Measurements from ENCODE around the gene VMO1.

The VMO1 gene

DNA sequence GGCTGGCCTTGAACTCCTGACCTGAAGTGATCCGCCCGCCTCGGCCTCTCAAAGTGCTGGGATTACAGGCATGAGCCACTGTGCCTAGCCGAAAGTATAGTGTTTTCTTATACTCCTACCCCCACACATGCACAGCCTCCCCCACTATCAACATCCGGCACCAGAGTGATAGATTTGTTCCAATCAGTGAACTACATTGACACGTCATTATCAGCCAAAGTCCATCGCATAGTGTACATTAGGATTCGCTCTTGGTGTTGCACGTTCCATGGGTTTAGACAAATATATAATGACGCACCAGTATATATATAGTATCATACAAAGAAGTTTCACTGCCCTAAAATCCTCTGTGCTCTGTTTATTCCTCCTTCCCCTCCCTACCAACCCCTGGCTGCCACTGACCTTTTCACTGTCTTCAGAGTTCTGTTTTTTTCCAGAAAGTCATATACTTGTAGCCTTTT is 26.4 kb downstream of the VMO1 start:
- TF ChIP-seq, protein P1, sequence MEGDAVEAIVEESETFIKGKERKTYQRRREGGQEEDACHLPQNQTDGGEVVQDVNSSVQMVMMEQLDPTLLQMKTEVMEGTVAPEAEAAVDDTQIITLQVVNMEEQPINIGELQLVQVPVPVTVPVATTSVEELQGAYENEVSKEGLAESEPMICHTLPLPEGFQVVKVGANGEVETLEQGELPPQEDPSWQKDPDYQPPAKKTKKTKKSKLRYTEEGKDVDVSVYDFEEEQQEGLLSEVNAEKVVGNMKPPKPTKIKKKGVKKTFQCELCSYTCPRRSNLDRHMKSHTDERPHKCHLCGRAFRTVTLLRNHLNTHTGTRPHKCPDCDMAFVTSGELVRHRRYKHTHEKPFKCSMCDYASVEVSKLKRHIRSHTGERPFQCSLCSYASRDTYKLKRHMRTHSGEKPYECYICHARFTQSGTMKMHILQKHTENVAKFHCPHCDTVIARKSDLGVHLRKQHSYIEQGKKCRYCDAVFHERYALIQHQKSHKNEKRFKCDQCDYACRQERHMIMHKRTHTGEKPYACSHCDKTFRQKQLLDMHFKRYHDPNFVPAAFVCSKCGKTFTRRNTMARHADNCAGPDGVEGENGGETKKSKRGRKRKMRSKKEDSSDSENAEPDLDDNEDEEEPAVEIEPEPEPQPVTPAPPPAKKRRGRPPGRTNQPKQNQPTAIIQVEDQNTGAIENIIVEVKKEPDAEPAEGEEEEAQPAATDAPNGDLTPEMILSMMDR (IDR thresholded peaks at IDR 0.05; ENCODE audit: low read depth, low read length): no peak
- no peak overlapping the region for H3K4me3 ChIP-seq (ENCODE audit: low read depth, low read length)

DNA sequence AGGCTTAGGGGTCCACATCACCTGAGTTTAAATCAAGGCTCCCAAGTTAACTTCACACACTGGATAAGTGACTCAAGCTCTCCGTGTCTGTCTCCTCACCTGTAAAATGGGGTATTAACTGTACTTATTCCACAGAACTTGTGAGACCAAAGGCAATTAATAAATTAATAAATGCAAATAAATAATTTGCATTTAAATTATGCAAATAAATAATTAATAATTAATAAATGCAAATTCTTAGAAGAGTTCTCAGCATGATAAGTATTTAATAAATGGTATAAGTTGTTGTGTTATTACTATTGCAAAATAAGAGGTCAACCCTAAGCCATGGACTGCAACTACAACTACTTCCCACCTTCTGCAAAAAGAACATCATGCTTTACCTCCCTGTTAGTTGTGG is 32.8 kb downstream of the VMO1 start:
- TF ChIP-seq, protein P1 (IDR thresholded peaks at IDR 0.05; ENCODE audit: low read depth, low read length): no peak
- H3K4me3 ChIP-seq (ENCODE audit: low read depth, low read length): no peak overlapping the region

DNA sequence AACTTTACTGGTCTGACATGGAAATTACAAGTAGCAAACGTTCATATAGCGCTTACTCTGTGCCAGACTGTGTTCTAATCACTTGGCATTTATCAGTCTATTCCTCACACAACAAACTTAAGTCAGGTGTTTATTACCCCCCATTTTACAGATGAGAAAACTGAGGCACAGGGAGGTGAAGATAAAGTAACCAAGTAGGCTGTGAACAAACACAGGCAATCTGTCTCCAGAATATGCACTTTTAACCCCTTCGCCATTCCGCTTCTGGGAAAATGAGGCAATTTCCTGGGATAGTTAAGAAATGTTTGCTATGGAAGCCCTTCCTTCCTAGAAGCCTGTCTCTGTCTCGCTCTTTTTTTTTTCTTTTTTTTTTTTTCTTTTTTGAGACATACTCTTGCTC is 34.2 kb downstream of the VMO1 start:
- TF ChIP-seq, protein P1 (IDR thresholded peaks at IDR 0.05; ENCODE audit: low read depth, low read length): no peak
- no peak overlapping the region for H3K4me3 ChIP-seq (ENCODE audit: low read depth, low read length)

DNA sequence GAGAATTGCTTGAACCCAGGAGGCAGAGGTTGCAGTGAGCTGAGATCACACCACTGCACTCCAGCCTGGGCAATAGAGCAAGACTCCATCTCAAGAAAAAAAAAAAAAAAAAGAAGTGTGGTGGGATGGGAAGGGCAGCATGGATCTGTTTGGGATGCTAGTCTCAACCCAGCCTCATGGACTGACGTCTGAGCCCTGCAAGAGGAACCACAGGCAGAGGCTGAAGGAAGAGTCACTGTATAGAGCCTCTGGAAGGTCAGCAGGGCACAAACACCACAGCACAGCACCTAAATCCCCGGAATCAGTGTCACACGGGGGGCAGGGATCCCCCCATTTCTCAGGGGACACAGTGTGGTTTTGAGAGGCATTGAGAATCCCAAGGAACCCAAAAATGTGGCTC is 35.6 kb downstream of the VMO1 start:
- TF ChIP-seq, protein P1 (IDR thresholded peaks at IDR 0.05; ENCODE audit: low read depth, low read length): no peak
- no peak overlapping the region for H3K4me3 ChIP-seq (ENCODE audit: low read depth, low read length)

DNA sequence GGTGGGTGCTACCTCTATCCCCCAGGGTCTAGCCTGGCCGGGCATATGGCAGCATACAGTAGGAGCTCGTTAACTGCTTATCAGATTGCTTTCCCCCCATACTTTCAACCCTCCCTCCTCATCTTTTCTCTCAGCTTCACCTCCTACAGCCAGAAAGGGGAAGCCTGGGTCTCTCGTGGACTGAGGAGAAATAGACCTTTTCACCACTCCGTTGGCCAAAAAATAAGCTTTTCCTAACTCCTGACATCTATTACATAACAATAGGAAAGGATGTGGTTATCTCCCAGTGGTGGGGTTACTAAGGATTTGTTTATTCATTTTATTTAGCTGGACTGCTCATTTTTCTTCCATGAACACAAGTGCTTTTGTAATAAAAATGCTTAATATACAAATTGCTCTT is 37.5 kb downstream of the VMO1 start:
- no peak overlapping the region for H3K4me3 ChIP-seq (ENCODE audit: low read depth, low read length)
- TF ChIP-seq, protein P1 (IDR thresholded peaks at IDR 0.05; ENCODE audit: low read depth, low read length): no peak

DNA sequence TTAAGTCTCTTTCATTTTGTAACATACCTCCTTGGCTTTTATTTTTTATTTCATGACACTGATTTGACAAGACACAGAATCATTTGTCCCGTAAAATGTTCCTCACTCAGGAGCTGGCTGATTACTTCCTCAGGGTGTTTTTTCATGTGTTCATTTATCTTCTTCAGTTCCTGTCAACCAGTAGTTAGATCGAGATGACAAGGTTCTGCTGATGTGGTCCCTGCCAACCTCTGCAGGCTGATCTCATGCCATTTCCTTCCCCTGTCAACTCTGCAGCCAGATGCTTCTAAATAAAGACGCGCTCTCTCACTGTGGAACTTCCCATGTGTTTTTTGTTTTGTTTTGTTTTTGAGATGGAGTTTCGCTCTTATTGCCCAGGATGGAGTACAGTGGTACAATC is 38.3 kb downstream of the VMO1 start:
- H3K4me3 ChIP-seq (ENCODE audit: low read depth, low read length): no peak overlapping the region
- TF ChIP-seq, protein P1 (IDR thresholded peaks at IDR 0.05; ENCODE audit: low read depth, low read length): no peak

DNA sequence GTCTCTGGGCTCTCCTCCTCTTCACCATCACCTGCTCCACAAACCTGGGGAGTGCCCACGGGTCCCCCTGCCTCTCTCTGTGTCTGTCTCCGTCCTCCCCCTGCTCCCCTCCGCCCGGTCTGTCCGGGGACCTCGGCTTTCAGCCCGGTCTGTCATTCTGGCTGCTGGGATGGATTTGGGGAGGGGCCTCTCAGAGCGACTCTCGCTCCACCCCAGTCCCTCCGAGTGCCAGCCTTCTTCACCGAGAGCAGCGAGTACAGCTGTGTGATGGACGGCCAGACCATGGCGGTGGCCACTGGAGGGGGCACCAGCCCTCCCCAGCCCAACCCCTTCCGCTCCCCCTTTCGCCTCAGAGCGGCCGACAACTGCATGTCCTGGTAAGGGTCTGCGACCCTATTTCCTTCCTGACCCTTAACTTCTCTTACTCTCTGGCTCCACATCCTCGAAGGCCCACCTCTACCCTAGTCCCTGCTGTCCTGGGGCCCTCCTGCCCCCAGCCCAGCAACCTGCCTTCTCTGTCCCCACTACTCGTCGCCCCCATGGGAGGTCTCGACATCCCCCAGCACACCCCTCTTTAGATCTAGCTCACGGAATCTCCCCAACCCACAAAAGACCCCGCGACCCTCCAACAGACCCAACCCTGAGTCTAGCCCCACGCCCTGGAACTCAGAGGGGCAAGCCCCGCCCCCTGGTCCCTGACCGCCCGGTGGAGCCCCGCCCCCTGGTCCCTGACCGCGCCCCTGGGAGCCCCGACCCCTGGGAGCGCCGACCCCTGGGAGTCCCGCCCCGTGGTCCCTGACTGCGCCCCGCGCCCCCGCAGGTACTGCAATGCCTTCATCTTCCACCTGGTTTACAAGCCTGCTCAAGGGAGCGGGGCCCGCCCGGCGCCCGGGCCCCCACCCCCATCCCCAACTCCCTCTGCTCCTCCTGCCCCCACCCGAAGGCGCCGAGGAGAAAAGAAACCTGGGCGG is 40.9 kb downstream of the VMO1 start:
- TF ChIP-seq, protein P1 (IDR thresholded peaks at IDR 0.05; ENCODE audit: low read depth, low read length): no peak
- no peak overlapping the region for H3K4me3 ChIP-seq (ENCODE audit: low read depth, low read length)

Measured in WI38 (cell line).